Neural progenitor cell (in vitro differentiated cells): Measurements from ENCODE around the gene KLHL28. TPM values are rescaled to one million over a fixed set of nuclear protein-coding genes. Genes with fewer than 3 reads are reported as not detected.

ENCODE experiments used
- DNase-seq: peaks from one replicate; pipeline ENCODE4 v3.0.0-alpha.2; 2016; ENCODE audit warnings: low spot score
- H2AFZ ChIP-seq: fragments of 200-600 bp; sonication (generic); replicated peaks from 2 replicates; pipeline ENCODE4 v1.6.1; 2016; ENCODE audit warnings: antibody characterized with exemption
- H3F3A ChIP-seq: fragments of 200-600 bp; sonication (generic); 2 replicates; pipeline ENCODE4 v1.6.1; 2016; ENCODE audit warnings: antibody characterized with exemption, low read depth
- H3K27ac ChIP-seq: fragments of 200-600 bp; sonication (generic); 2 replicates; pipeline ENCODE4 v1.5.1; 2016; ENCODE audit warnings: mild to moderate bottlenecking
- H3K27me3 ChIP-seq: fragments of 200-600 bp; sonication (generic); 2 replicates; pipeline ENCODE4 v1.6.1; 2016; ENCODE audit warnings: mild to moderate bottlenecking, moderate library complexity
- H3K36me3 ChIP-seq: fragments of 200-600 bp; sonication (generic); 2 replicates; pipeline ENCODE4 v1.5.1; 2016
- H3K4me1 ChIP-seq: fragments of 200-600 bp; sonication (generic); 2 replicates; pipeline ENCODE4 v1.6.1; 2016; ENCODE audit warnings: mixed run types
- H3K4me2 ChIP-seq: fragments of 200-600 bp; sonication (generic); 2 replicates; pipeline ENCODE4 v1.6.1; 2016
- H3K4me3 ChIP-seq: fragments of 200-600 bp; sonication (generic); 2 replicates; pipeline ENCODE4 v1.5.1; 2016
- H3K79me2 ChIP-seq: fragments of 200-600 bp; sonication (generic); 2 replicates; pipeline ENCODE4 v1.6.1; 2016; ENCODE audit warnings: low read depth
- H3K9ac ChIP-seq: fragments of 200-600 bp; sonication (generic); 2 replicates; pipeline ENCODE4 v1.6.1; 2016
- H3K9me3 ChIP-seq: fragments of 200-600 bp; sonication (generic); 2 replicates; pipeline ENCODE4 v1.5.1; 2016; ENCODE audit warnings: low read depth
- H4K20me1 ChIP-seq: fragments of 200-600 bp; sonication (generic); 2 replicates; pipeline ENCODE4 v1.6.1; 2016; ENCODE audit warnings: low read depth
- H3K27ac Mint-ChIP-seq: 3 replicates; pipeline ENCODE4 v1.8.0; 2021; ENCODE audit warnings: mixed read lengths
- H3K27me3 Mint-ChIP-seq: 2 replicates; pipeline ENCODE4 v1.8.0; 2022; ENCODE audit warnings: low read depth, mild to moderate bottlenecking, inconsistent platforms, moderate library complexity, mixed read lengths; ENCODE audit not compliant: insufficient read depth
- H3K36me3 Mint-ChIP-seq: 3 replicates; pipeline ENCODE4 v1.8.0; 2021; ENCODE audit warnings: mixed read lengths
- H3K4me1 Mint-ChIP-seq: 3 replicates; pipeline ENCODE4 v1.8.0; 2021; ENCODE audit warnings: mixed read lengths
- H3K4me3 Mint-ChIP-seq: 3 replicates; pipeline ENCODE4 v1.8.0; 2021; ENCODE audit warnings: mild to moderate bottlenecking, moderate library complexity, mixed read lengths
- H3K9me3 Mint-ChIP-seq: 3 replicates; pipeline ENCODE4 v1.8.0; 2020; ENCODE audit warnings: mixed read lengths
- CTCF ChIP-seq: fragments of 200-600 bp; sonication (generic); IDR thresholded peaks from 2 replicates; pipeline ENCODE4 v1.5.1; 2017; ENCODE audit warnings: antibody characterized with exemption, mild to moderate bottlenecking
- EZH2 ChIP-seq: fragments of 200-600 bp; sonication (generic); IDR thresholded peaks from 2 replicates; pipeline ENCODE4 v1.6.1; 2017; ENCODE audit warnings: antibody characterized with exemption, mild to moderate bottlenecking, moderate library complexity
- EZH2phosphoT487 ChIP-seq: fragments of 200-600 bp; sonication (generic); IDR thresholded peaks from 2 replicates; pipeline ENCODE4 v1.6.1; 2017; ENCODE audit warnings: antibody characterized with exemption
- total RNA-seq: library from RNA; depleted of rRNA; stranded (reverse); fragments of >200 nt; gene quantifications from 2 replicates; pipeline ENCODE4 v1.2.3, GENCODE V29; 2015; ENCODE audit warnings: low replicate concordance

The KLHL28 gene
- total RNA-seq, 1 donor from 2014 or later, result 21.8 TPM

DNA sequence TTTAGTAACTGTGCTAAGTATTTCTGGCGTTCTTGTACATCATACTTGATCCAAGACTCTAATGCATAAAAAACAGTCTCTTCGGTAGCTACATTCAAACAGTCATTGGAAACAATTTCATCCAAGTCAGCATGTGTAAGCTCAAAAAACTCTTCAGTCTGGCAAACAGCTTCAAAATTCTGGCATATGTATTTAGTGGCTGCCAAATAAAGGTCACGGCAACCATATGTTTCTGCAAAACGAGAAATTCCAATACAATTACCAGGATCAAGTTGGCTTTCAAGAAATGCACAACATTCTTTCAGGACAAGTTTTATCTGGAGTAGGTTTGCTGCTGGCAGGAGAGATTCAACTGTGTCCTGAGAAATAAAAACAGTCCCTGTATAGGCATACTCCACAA, 16.5 kb downstream of the KLHL28 start:
- Histone ChIP-seq H3K4me3 (no peak overlapping the region), H2AFZ (no peak overlapping the region), H3K4me2 (no peak overlapping the region), H3F3A (no peaks in the 10 kb centered on the region), H3K79me2 (peaks cover 32% of the 10 kb centered on the region), H3K4me1 (no peaks in the 10 kb centered on the region), H3K9ac (no peak overlapping the region), H3K36me3 (peaks cover 4% of the 10 kb centered on the region), H4K20me1 (peaks cover 4% of the 10 kb centered on the region), H3K27ac (no peak overlapping the region), H3K27me3 (no peaks in the 10 kb centered on the region), H3K9me3 (peaks cover 3% of the 10 kb centered on the region)
- TF ChIP-seq EZH2phosphoT487, result no peak
- TF ChIP-seq EZH2, result no peak
- no peak for TF ChIP-seq CTCF
- no peaks in the 10 kb centered on the region for H3K27me3 Mint-ChIP-seq
- peaks cover 41% of the 10 kb centered on the region for H3K36me3 Mint-ChIP-seq
- no peak for DNase-seq
- H3K27ac Mint-ChIP-seq, result no peak overlapping the region
- H3K9me3 Mint-ChIP-seq, result peaks cover 7% of the 10 kb centered on the region
- no peaks in the 10 kb centered on the region for H3K4me1 Mint-ChIP-seq
- no peak overlapping the region for H3K4me3 Mint-ChIP-seq

DNA sequence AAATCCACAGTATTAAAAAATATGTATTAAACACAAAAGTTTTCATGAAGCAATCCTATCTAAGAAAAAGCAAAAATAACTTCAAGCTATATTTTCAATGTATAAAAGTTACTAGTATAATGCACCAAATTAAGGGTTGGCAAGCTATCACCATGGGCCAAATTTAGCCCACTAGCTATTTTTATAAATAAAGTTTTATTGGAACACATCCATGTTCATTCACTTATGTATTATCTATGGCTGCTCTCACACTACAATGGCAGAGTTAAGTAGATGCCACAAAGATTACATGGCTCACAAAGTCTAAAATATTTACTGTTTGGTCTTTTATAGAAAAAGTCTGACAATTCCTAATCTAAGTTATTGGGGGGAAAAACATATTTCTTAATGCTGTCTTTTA, 17.6 kb downstream of the KLHL28 start:
- H3K4me1 Mint-ChIP-seq, result no peaks in the 10 kb centered on the region
- no peaks in the 10 kb centered on the region for H3F3A ChIP-seq
- H3K27ac ChIP-seq, result no peak overlapping the region
- no peak overlapping the region for H3K4me3 Mint-ChIP-seq
- no peaks in the 10 kb centered on the region for H3K27me3 ChIP-seq
- peaks cover 3% of the 10 kb centered on the region for H3K9me3 ChIP-seq
- TF ChIP-seq EZH2phosphoT487 (no peak), CTCF (no peak), EZH2 (no peak)
- H3K4me2 ChIP-seq, result no peak overlapping the region
- peaks cover 4% of the 10 kb centered on the region for H3K36me3 ChIP-seq
- H3K4me3 ChIP-seq, result no peak overlapping the region
- peaks cover 22% of the 10 kb centered on the region for H3K79me2 ChIP-seq
- H3K9ac ChIP-seq, result no peak overlapping the region
- H3K9me3 Mint-ChIP-seq, result peaks cover 10% of the 10 kb centered on the region
- no peak for DNase-seq
- no peak overlapping the region for H2AFZ ChIP-seq
- H3K36me3 Mint-ChIP-seq, result peaks cover 50% of the 10 kb centered on the region
- no peaks in the 10 kb centered on the region for H3K27me3 Mint-ChIP-seq
- no peaks in the 10 kb centered on the region for H4K20me1 ChIP-seq
- no peaks in the 10 kb centered on the region for H3K4me1 ChIP-seq
- no peak overlapping the region for H3K27ac Mint-ChIP-seq

DNA sequence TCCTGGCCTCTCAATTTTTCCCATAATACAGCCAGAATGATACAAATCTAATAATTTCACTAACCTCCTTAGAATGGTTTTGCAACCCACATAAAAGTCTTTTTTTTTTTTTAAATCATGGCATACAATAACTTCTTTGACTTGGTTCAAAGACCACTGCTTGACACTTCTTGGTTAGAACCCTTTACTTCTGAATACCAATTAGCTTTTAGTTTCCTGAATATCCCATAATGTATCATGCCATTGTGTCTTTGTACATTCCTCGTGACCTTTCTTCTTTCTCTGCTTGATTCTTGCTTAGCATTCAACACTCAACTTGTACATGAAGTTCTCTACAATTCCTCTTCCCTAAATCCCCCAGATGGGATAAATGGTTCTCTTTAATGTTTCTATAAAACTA, 19.3 kb downstream of the KLHL28 start:
- Histone ChIP-seq H3K27me3 (no peaks in the 10 kb centered on the region), H2AFZ (no peak overlapping the region), H3K79me2 (peaks cover 6% of the 10 kb centered on the region), H3K36me3 (peaks cover 4% of the 10 kb centered on the region), H3K27ac (no peak overlapping the region), H4K20me1 (no peaks in the 10 kb centered on the region), H3K9ac (no peak overlapping the region), H3K4me1 (no peaks in the 10 kb centered on the region), H3K9me3 (no peaks in the 10 kb centered on the region), H3K4me3 (no peak overlapping the region), H3F3A (no peaks in the 10 kb centered on the region), H3K4me2 (no peak overlapping the region)
- H3K27ac Mint-ChIP-seq, result no peak overlapping the region
- H3K27me3 Mint-ChIP-seq, result no peaks in the 10 kb centered on the region
- no peaks in the 10 kb centered on the region for H3K4me1 Mint-ChIP-seq
- no peak for TF ChIP-seq EZH2phosphoT487
- no peak for TF ChIP-seq EZH2
- TF ChIP-seq CTCF, result no peak
- peaks cover 54% of the 10 kb centered on the region for H3K36me3 Mint-ChIP-seq
- no peak for DNase-seq
- no peak overlapping the region for H3K4me3 Mint-ChIP-seq
- H3K9me3 Mint-ChIP-seq, result peaks cover 14% of the 10 kb centered on the region
